A549 (cell line): Measurements from ENCODE around the gene IZUMO4. TPM values are rescaled to one million over a fixed set of nuclear protein-coding genes. Genes with fewer than 3 reads are reported as not detected.

ENCODE experiments used
- ATAC-seq, 2 experiments: fragments of 200-7000 bp in 1 of 2; fragments of >200 bp in 1 of 2; cut with Nextera tagmentation in 1 of 2; cut with Tn5 transposase in 1 of 2; 3 replicates each; pipeline versions ENCODE4 v1.8.0 to v1.9.1; 2018 to 2020; ENCODE audit warnings: mild to moderate bottlenecking in 1 of 2, moderate library complexity in 1 of 2
- CTCF ChIA-PET: fragments of 300-600 bp; sonication (Branson Sonifier 250); formaldehyde crosslinking; extraction: SDS; loops from one replicate; lab custom pipeline; 2021; ENCODE audit warnings: antibody characterized with exemption, inconsistent platforms; lab: Yijun Ruan, JAX
- POLR2A ChIA-PET: fragments of 350-600 bp; formaldehyde crosslinking; extraction: SDS; loops from one replicate; lab custom pipeline; 2021; ENCODE audit warnings: antibody characterized with exemption, inconsistent platforms; lab: Yijun Ruan, JAX
- DNase-seq, 2 experiments: peaks; one replicate each; pipeline versions ENCODE4 v3.0.0 to v3.0.0-alpha.2; 2011 to 2016; ENCODE audit warnings: low read depth in 1 of 2, low spot score in 1 of 2
- FAIRE-seq: peaks from 2 replicates; lab custom pipeline; 2011; peaks lifted over from hg19 to GRCh38; lab: Jason Lieb, UNC
- H3K27ac ChIP-seq, 2 experiments: fragments of >200 bp; sonication (Bioruptor Twin); formaldehyde crosslinking; 3 replicates each; pipeline ENCODE4 v1.5.1; 2016 to 2017
- H3K4me1 ChIP-seq: fragments of >200 bp; sonication (Bioruptor Twin); formaldehyde crosslinking; 3 replicates; pipeline ENCODE4 v1.6.1; 2016
- H3K4me2 ChIP-seq: fragments of >200 bp; sonication (Bioruptor Twin); formaldehyde crosslinking; 3 replicates; pipeline ENCODE4 v1.6.1; 2016
- H3K4me3 ChIP-seq: fragments of >200 bp; sonication (Bioruptor Twin); formaldehyde crosslinking; 3 replicates; pipeline ENCODE4 v1.5.1; 2016
- H3K9me3 ChIP-seq: fragments of >200 bp; sonication (Bioruptor Twin); formaldehyde crosslinking; 3 replicates; pipeline ENCODE4 v1.6.1; 2016
- ATOH8 ChIP-seq: fragments of 250-450 bp; sonication (Bioruptor Pico); IDR thresholded peaks from 2 replicates; pipeline ENCODE4 v1.5.0; 2020; ENCODE audit warnings: low read depth, mild to moderate bottlenecking, moderate library complexity
- CBX8 ChIP-seq: fragments of 200-600 bp; sonication (generic); IDR thresholded peaks from 2 replicates; pipeline ENCODE4 v1.6.1; 2016
- CHD4 ChIP-seq: fragments of 200-600 bp; sonication (generic); IDR thresholded peaks from 2 replicates; pipeline ENCODE4 v1.6.1; 2016; ENCODE audit warnings: antibody characterized with exemption, mild to moderate bottlenecking, borderline replicate concordance
- E2F6 ChIP-seq: IDR thresholded peaks from 2 replicates; pipeline ENCODE4 v1.6.1; 2012; ENCODE audit warnings: low read depth, borderline replicate concordance
- EHF ChIP-seq: fragments of 250-450 bp; sonication (Bioruptor Pico); IDR thresholded peaks from 2 replicates; pipeline ENCODE4 v1.5.0; 2020; ENCODE audit warnings: mild to moderate bottlenecking
- EP300 ChIP-seq, 2 experiments: fragments of >200 bp; sonication (Bioruptor Twin); formaldehyde crosslinking; IDR thresholded peaks; 2 replicates in 1 of 2; 3 replicates in 1 of 2; pipeline ENCODE4 v1.6.1; 2016 to 2017
- FOSL2 ChIP-seq, 2 experiments: fragments of 450-650 bp in 1 of 2; fragments of >200 bp in 1 of 2; sonication (Bioruptor Twin) in 1 of 2; formaldehyde crosslinking; IDR thresholded peaks; 2 replicates each; pipeline versions ENCODE4 v1.5.0 to v1.6.1; 2016 to 2020; ENCODE audit warnings: mild to moderate bottlenecking in 1 of 2, moderate library complexity in 1 of 2
- GATA3 ChIP-seq: IDR thresholded peaks from 2 replicates; pipeline ENCODE4 v1.6.1; 2012; ENCODE audit warnings: borderline replicate concordance
- HDAC2 ChIP-seq: fragments of 200-600 bp; sonication (generic); IDR thresholded peaks from 2 replicates; pipeline ENCODE4 v1.6.1; 2016
- HEYL ChIP-seq: fragments of 250-450 bp; sonication (Bioruptor Pico); IDR thresholded peaks from 2 replicates; pipeline ENCODE4 v1.8.0; 2021; ENCODE audit warnings: mild to moderate bottlenecking, moderate library complexity
- HOXA7 ChIP-seq: fragments of 250-450 bp; sonication (Bioruptor Pico); IDR thresholded peaks from 2 replicates; pipeline ENCODE4 v1.5.0; 2020; ENCODE audit warnings: mild to moderate bottlenecking, moderate library complexity
- HOXB5 ChIP-seq: fragments of 250-450 bp; sonication (Bioruptor Pico); IDR thresholded peaks from 2 replicates; pipeline ENCODE4 v1.5.0; 2020; ENCODE audit warnings: mild to moderate bottlenecking, moderate library complexity
- JUN ChIP-seq, 2 experiments: fragments of >200 bp; sonication (Bioruptor Twin); formaldehyde crosslinking; IDR thresholded peaks; 2 replicates in 1 of 2; 3 replicates in 1 of 2; pipeline ENCODE4 v1.6.1; 2016 to 2017
- KDM5A ChIP-seq: fragments of 200-600 bp; sonication (generic); IDR thresholded peaks from 2 replicates; pipeline ENCODE4 v1.6.1; 2016; ENCODE audit warnings: antibody characterized with exemption, mild to moderate bottlenecking
- MAFK ChIP-seq: fragments of 450-650 bp; IDR thresholded peaks from 2 replicates; pipeline ENCODE4 v1.6.1; 2014; ENCODE audit not compliant: partially characterized antibody
- MAX ChIP-seq: IDR thresholded peaks from 2 replicates; pipeline ENCODE4 v1.6.1; 2012
- MYC ChIP-seq: IDR thresholded peaks from 2 replicates; pipeline ENCODE4 v1.6.1; 2012; ENCODE audit warnings: mild to moderate bottlenecking, inconsistent platforms, low read length, improper control_type of control experiment, borderline replicate concordance
- NFE2L2 ChIP-seq: fragments of 150-350 bp; conservative IDR thresholded peaks from 2 replicates; pipeline ENCODE4 v1.6.1; 2014; ENCODE audit warnings: low read length
- NPAS2 ChIP-seq: fragments of 250-450 bp; sonication (Bioruptor Pico); IDR thresholded peaks from 2 replicates; pipeline ENCODE4 v1.8.0; 2022; ENCODE audit warnings: mild to moderate bottlenecking, moderate library complexity, borderline replicate concordance
- PBX3 ChIP-seq: IDR thresholded peaks from 2 replicates; pipeline ENCODE4 v1.6.1; 2012
- POLR2A ChIP-seq: IDR thresholded peaks from 2 replicates; pipeline ENCODE4 v1.6.1; 2012; ENCODE audit warnings: mild to moderate bottlenecking, low read length
- RCOR1 ChIP-seq: fragments of 150-350 bp; IDR thresholded peaks from 2 replicates; pipeline ENCODE4 v1.6.1; 2014; ENCODE audit warnings: antibody characterized with exemption, low read length, low read depth
- RFX5 ChIP-seq: fragments of 450-650 bp; IDR thresholded peaks from 2 replicates; pipeline ENCODE4 v1.7.1; 2014; ENCODE audit warnings: antibody characterized with exemption, mild to moderate bottlenecking, moderate library complexity
- RNF2 ChIP-seq: fragments of 200-600 bp; sonication (generic); IDR thresholded peaks from 2 replicates; pipeline ENCODE4 v1.6.1; 2016; ENCODE audit warnings: low read depth, mild to moderate bottlenecking, antibody characterized with exemption, moderate library complexity, borderline replicate concordance
- SMC3 ChIP-seq: fragments of >200 bp; sonication (Bioruptor Twin); formaldehyde crosslinking; IDR thresholded peaks from 3 replicates; pipeline ENCODE4 v1.6.1; 2018; ENCODE audit warnings: inconsistent platforms
- SREBF2 ChIP-seq: fragments of 450-650 bp; IDR thresholded peaks from 2 replicates; pipeline ENCODE4 v1.6.1; 2014; ENCODE audit warnings: mild to moderate bottlenecking, moderate library complexity
- TFCP2L1 ChIP-seq: fragments of 250-450 bp; sonication (Bioruptor Pico); IDR thresholded peaks from 2 replicates; pipeline ENCODE4 v1.5.0; 2021; ENCODE audit warnings: mild to moderate bottlenecking
- TP53 ChIP-seq: fragments of 250-450 bp; sonication (Bioruptor Pico); IDR thresholded peaks from 2 replicates; pipeline ENCODE4 v1.5.0; 2021; ENCODE audit warnings: mild to moderate bottlenecking, moderate library complexity
- ZC3H11A ChIP-seq: fragments of 450-650 bp; IDR thresholded peaks from 2 replicates; pipeline ENCODE4 v1.6.1; 2014; ENCODE audit warnings: antibody characterized with exemption, mild to moderate bottlenecking
- ZFP36 ChIP-seq: fragments of 450-650 bp; IDR thresholded peaks from 2 replicates; pipeline ENCODE4 v1.6.1; 2014; ENCODE audit warnings: borderline replicate concordance; ENCODE audit not compliant: partially characterized antibody
- ZNF302 ChIP-seq: fragments of 250-450 bp; sonication (Bioruptor Pico); IDR thresholded peaks from 2 replicates; pipeline ENCODE4 v1.9.0; 2021; ENCODE audit warnings: inconsistent platforms, mild to moderate bottlenecking, moderate library complexity
- whole genome bisulfite sequencing: methylation state at CpG from one replicate; pipeline ENCODE4 v1.1.6; 2017; ENCODE audit errors: missing lambda C conversion rate; 5-methylcytosine and 5-hydroxymethylcytosine counted together
- polyA plus RNA-seq, 4 experiments: library from polyadenylated mRNA; depleted of rRNA in 3 of 4; stranded (reverse); fragments of >200 nt; fragmentation: RNase III in 1 of 4; extraction: RNeasy Plus Mini Kit Qiagen cat#74134 plus additional on column Dnase treatment in 1 of 4; gene quantifications; 2 replicates in 3 of 4; 3 replicates in 1 of 4; pipeline ENCODE4 v1.2.3, GENCODE V29; 2011 to 2017
- TF ChIP-seq, protein P1 (sequence below): fragments of 450-650 bp; IDR thresholded peaks from 2 replicates; pipeline ENCODE4 v1.6.1; 2014; ENCODE audit warnings: antibody characterized with exemption

Gene IZUMO4
- polyA plus RNA-seq, 2 of the 4 experiments (the other 2 are of a cell fraction), result 0.36 to 1.0 TPM

- WGBS, result 87% methylated on average over 17 of the region's 24 CpGs
- TF ChIP-seq NPAS2 (CRISPR knock-in tag) (no peak), GATA3 (no peak), TP53 (no peak), NFE2L2 (no peak), MAFK (no peak), SREBF2 (no peak), POLR2A (no peak)
- TF ChIP-seq, protein P1, sequence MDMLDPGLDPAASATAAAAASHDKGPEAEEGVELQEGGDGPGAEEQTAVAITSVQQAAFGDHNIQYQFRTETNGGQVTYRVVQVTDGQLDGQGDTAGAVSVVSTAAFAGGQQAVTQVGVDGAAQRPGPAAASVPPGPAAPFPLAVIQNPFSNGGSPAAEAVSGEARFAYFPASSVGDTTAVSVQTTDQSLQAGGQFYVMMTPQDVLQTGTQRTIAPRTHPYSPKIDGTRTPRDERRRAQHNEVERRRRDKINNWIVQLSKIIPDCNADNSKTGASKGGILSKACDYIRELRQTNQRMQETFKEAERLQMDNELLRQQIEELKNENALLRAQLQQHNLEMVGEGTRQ, result no peak
- FAIRE-seq (no peak), ATAC-seq (no peak), DNase-seq (no peak)
- Histone ChIP-seq H3K9me3 (no peaks in the 10 kb centered on the region), H3K27ac (no peak overlapping the region), H3K4me2 (no peak overlapping the region), H3K4me1 (no peaks in the 10 kb centered on the region), H3K4me3 (no peak overlapping the region)
- ChIA-PET CTCF (interaction anchor here (0.6 to 1.2 kb wide), 2 partner anchors 16 to 43 kb away, joined by 3 read pairs; no protein-coding TSS in a partner anchor), POLR2A (no interaction called here)
These were observed 16.9 kb downstream of the IZUMO4 start for GRCh38 chr19:2113439-2114211.

GRCh38 chr19:2114218-2114617 is 17.5 kb downstream of the IZUMO4 start:
- WGBS, result 96% methylated on average over 5 of the region's 9 CpGs
- no peak for ATAC-seq
- CTCF ChIA-PET, result no interaction called here
- TF ChIP-seq MAX (no peak), HEYL (CRISPR knock-in tag) (no peak), ZFP36 (no peak), TP53 (no peak), HOXB5 (CRISPR knock-in tag) (no peak), GATA3 (no peak), RCOR1 (no peak), MAFK (no peak), ATOH8 (no peak), SMC3 (no peak), CBX8 (no peak), EHF (CRISPR knock-in tag) (no peak), HOXA7 (CRISPR knock-in tag) (no peak), ZNF302 (no peak)
- FAIRE-seq, result no peak
- no peak overlapping the region for H3K27ac ChIP-seq
- DNase-seq, result no peak
- H3K4me3 ChIP-seq, result no peak overlapping the region
- no peak overlapping the region for H3K4me2 ChIP-seq
- H3K4me1 ChIP-seq, result no peaks in the 10 kb centered on the region
- no peaks in the 10 kb centered on the region for H3K9me3 ChIP-seq
- POLR2A ChIA-PET, result no interaction called here

GRCh38 chr19:2114821-2115220 is 18.1 kb downstream of the IZUMO4 start:
- no peak for ATAC-seq
- TF ChIP-seq KDM5A (no peak), PBX3 (no peak), FOSL2 (IDR thresholded peaks at IDR 0.05) (no peak), FOSL2 (CRISPR knock-in tag; IDR thresholded peaks at IDR 0.05) (no peak), ZNF302 (no peak), MYC (no peak), HEYL (CRISPR knock-in tag) (no peak), ZC3H11A (no peak), EHF (CRISPR knock-in tag) (no peak), CHD4 (no peak), HOXB5 (CRISPR knock-in tag) (no peak), RNF2 (no peak), EP300 (IDR thresholded peaks at IDR 0.05) (no peak), JUN (IDR thresholded peaks at IDR 0.05) (no peak), TFCP2L1 (no peak), RFX5 (no peak), HDAC2 (no peak), E2F6 (no peak)

More at GRCh38 chr19:2114821-2115220, 18.1 kb downstream of the IZUMO4 start:
- DNase-seq (no peak), FAIRE-seq (no peak)
- Histone ChIP-seq H3K9me3 (no peaks in the 10 kb centered on the region), H3K4me1 (no peaks in the 10 kb centered on the region), H3K4me2 (no peak overlapping the region), H3K27ac (no peak overlapping the region), H3K4me3 (no peak overlapping the region)
- 95% methylated on average over 12 of the region's 21 CpGs for WGBS
- ChIA-PET CTCF (no interaction called here), POLR2A (no interaction called here)
